ENCODE results near the gene HLF. TPM values are rescaled to one million over a fixed set of nuclear protein-coding genes. Genes with fewer than 3 reads are reported as not detected.

HLF gene
- total and polyA plus RNA-seq, 2 of the 4 experiments (the other 2 are of a cell fraction), result 0.18 TPM; not detected in 1

- in situ Hi-C loops (cut with MboI; ENCODE audit: low sequenced_read_pairs), result no loop called here
- ATAC-seq (ENCODE audit: low read depth), result no peak
- no peak for TF ChIP-seq MAZ (IDR thresholded peaks at IDR 0.05; ENCODE audit: borderline replicate concordance, low read depth, low read length)
- TF ChIP-seq CEBPB (IDR thresholded peaks at IDR 0.05; ENCODE audit: low read depth, low read length), result no peak
- TF ChIP-seq MAFK (IDR thresholded peaks at IDR 0.05; ENCODE audit: low read depth, low read length), result no peak
- TF ChIP-seq SMC3 (IDR thresholded peaks at IDR 0.05; ENCODE audit: low read depth, low read length), result no peak
- no peak for TF ChIP-seq NFE2L2 (IDR thresholded peaks at IDR 0.05; ENCODE audit: low read depth, low read length)
- no peak for TF ChIP-seq RCOR1 (IDR thresholded peaks at IDR 0.05; ENCODE audit: insufficient replicate concordance, low read length)
- TF ChIP-seq BHLHE40 (IDR thresholded peaks at IDR 0.05; ENCODE audit: low read depth, low read length), result no peak
- TF ChIP-seq POLR2A (IDR thresholded peaks at IDR 0.05; ENCODE audit: low read depth, low read length), result no peak
- no peak for TF ChIP-seq RFX5 (IDR thresholded peaks at IDR 0.05; ENCODE audit: low read depth, low read length)
- TF ChIP-seq FOS (IDR thresholded peaks at IDR 0.05; ENCODE audit: low read depth, low read length), result no peak
- TF ChIP-seq ELK1 (IDR thresholded peaks at IDR 0.05; ENCODE audit: borderline replicate concordance, low read depth, low read length), result no peak
- no peak for TF ChIP-seq CTCF (conservative IDR thresholded peaks at IDR 0.05; ENCODE audit: low read depth, low read length)
- no peak for TF ChIP-seq RAD21 (IDR thresholded peaks at IDR 0.05; ENCODE audit: low read length)
- no peak for TF ChIP-seq MXI1 (IDR thresholded peaks at IDR 0.05; ENCODE audit: borderline replicate concordance, low read depth, low read length)
- TF ChIP-seq USF2 (IDR thresholded peaks at IDR 0.05; ENCODE audit: low read depth, low read length), result no peak
Measured at GRCh38 chr17:55327225-55328088, 62.7 kb downstream of the HLF start.

More at GRCh38 chr17:55327225-55328088, 62.7 kb downstream of the HLF start:
- dilution Hi-C loops (cut with HindIII; ENCODE audit: low sequenced_read_pairs, unreplicated experiment), result no loop called here
- Histone ChIP-seq H3K9me1 (ENCODE audit: insufficient read depth, low read length) (no peaks in the 10 kb centered on the region; the same call in 1 of the 2 replicates), H4K8ac (ENCODE audit: low read depth in 2 of 2, low read length in 2 of 2) (no peak overlapping the region), H3K4me1 (ENCODE audit: control insufficient read depth, insufficient read depth, low read length) (no peaks in the 10 kb centered on the region), H3K79me1 (ENCODE audit: low read depth in 1 of 2, low read length in 2 of 2) (no peaks in the 10 kb centered on the region), H3K27me3 (ENCODE audit: control insufficient read depth, insufficient read depth, low read length) (no peaks in the 10 kb centered on the region), H2BK120ac (ENCODE audit: low read depth, low read length) (no peak overlapping the region), H2BK20ac (ENCODE audit: low read depth, low read length) (no peak overlapping the region), H3K56ac (ENCODE audit: extremely low read depth, insufficient read depth, low read length) (no peak overlapping the region), H2BK15ac (ENCODE audit: low read depth, low read length) (no peak overlapping the region), H3K4ac (ENCODE audit: low read depth, low read length) (no peak overlapping the region), H3K27ac (ENCODE audit: insufficient read depth, low read length) (no peak overlapping the region), H3K9ac (ENCODE audit: low read depth, low read length) (no peak overlapping the region), H3K23ac (ENCODE audit: low read depth, low read length) (no peak overlapping the region), H3K9me3 (ENCODE audit: control insufficient read depth, insufficient read depth, low read length) (no peaks in the 10 kb centered on the region; the same call in 1 of the 2 replicates), H2BK5ac (ENCODE audit: low read depth, low read length, poor library complexity, severe bottlenecking) (no peak overlapping the region), H3K36me3 (ENCODE audit: control insufficient read depth, insufficient read depth, low read length) (no peaks in the 10 kb centered on the region), H4K5ac (ENCODE audit: low read depth, low read length) (no peak overlapping the region), H2AK5ac (ENCODE audit: low read depth, low read length) (no peak overlapping the region), H4K20me1 (ENCODE audit: insufficient read depth, low read length) (no peaks in the 10 kb centered on the region), H2AK9ac (replicated peaks; ENCODE audit: low read depth, low read length, poor library complexity) (no peak overlapping the region), H3K4me2 (ENCODE audit: low read depth, low read length) (no peak overlapping the region), H2AFZ (replicated peaks; ENCODE audit: low read length, poor library complexity) (no peak overlapping the region), H3K4me3 (ENCODE audit: insufficient read depth, low read depth, low read length) (no peak overlapping the region), H3K18ac (ENCODE audit: low read depth, low read length) (no peak overlapping the region), H3K14ac (replicated peaks; ENCODE audit: low read depth, low read length) (no peak overlapping the region), H4K91ac (ENCODE audit: insufficient read depth, low read depth, low read length) (no peak overlapping the region)
- ChIA-PET CTCF (no interaction called here), POLR2A (ENCODE audit: unreplicated experiment) (no interaction called here)
- WGBS, 2 experiments (ENCODE audit: extremely low coverage in 2 of 2, insufficient read length in 1 of 2), result no CpG with 5 or more reads among the region's 4 CpGs
- DNase-seq, result no peak
- intact Hi-C loops (cut with micrococcal nuclease), result no loop called here
- BruUV-seq (replicated peaks), result no TSS peak

Measured in IMR-90 (cell line).